ENCODE measurements around the gene LSM14B. TPM values are rescaled to one million over a fixed set of nuclear protein-coding genes. Genes with fewer than 3 reads are reported as not detected.

LSM14B gene
- total RNA-seq, 1 experiment from 2014 or later, result 51.8 TPM

DNA sequence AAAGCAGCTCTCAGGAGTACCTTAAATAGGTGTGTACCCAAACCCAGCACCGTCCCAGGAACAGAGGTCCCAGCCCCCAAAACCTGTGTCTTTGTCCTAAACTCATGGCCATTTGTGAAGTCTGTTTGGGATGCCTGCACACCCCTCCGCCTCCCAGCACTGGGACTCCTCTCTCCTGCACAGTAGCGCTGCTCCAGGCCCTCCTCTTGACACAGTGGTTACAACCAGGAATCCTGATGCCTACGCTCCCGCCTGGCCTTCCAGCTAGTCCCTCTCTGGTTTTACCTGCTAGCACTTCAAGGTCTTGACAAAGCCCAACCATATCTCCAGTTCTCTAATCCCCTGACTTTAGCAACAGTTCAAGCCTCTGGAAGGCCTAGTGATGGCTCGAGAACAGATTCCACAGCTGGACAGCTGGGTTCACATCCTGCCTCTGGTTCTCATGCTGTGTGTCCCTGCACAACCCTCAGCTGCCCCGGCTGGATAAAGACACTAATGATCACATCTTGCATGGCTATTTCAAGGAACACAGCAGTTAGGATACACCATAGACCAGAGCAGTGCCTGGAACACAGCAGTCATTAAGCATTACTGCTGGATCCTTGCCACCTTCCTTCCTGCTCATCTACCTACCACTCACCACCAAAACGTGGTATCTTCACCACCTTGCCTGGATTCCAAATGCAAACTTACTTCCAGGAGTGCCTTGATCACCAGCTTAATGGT, 15.4 kb downstream of the LSM14B start:
- BruUV-seq (replicated peaks), result no TSS peak
- DNase-seq (no peak), ATAC-seq (no peak)
- TF ChIP-seq EZH2phosphoT487 (IDR thresholded peaks at IDR 0.05; ENCODE audit: borderline replicate concordance, low read length), result no peak
- TF ChIP-seq, protein P1, sequence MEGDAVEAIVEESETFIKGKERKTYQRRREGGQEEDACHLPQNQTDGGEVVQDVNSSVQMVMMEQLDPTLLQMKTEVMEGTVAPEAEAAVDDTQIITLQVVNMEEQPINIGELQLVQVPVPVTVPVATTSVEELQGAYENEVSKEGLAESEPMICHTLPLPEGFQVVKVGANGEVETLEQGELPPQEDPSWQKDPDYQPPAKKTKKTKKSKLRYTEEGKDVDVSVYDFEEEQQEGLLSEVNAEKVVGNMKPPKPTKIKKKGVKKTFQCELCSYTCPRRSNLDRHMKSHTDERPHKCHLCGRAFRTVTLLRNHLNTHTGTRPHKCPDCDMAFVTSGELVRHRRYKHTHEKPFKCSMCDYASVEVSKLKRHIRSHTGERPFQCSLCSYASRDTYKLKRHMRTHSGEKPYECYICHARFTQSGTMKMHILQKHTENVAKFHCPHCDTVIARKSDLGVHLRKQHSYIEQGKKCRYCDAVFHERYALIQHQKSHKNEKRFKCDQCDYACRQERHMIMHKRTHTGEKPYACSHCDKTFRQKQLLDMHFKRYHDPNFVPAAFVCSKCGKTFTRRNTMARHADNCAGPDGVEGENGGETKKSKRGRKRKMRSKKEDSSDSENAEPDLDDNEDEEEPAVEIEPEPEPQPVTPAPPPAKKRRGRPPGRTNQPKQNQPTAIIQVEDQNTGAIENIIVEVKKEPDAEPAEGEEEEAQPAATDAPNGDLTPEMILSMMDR (conservative IDR thresholded peaks at IDR 0.05; ENCODE audit: low read depth, low read length), result no peak
- no peak for TF ChIP-seq EZH2 (IDR thresholded peaks at IDR 0.05; ENCODE audit: low read length, unreplicated experiment)
- POLR2A ChIA-PET (ENCODE audit: unreplicated experiment), result no interaction called here
- H3K9ac ChIP-seq (ENCODE audit: low read length), result no peak overlapping the region
- no peak overlapping the region for H3K4me2 ChIP-seq (ENCODE audit: low read length)
- H3K36me3 ChIP-seq (ENCODE audit: low read depth, low read length), result peaks cover 66% of the 10 kb centered on the region
- peaks cover 40% of the 10 kb centered on the region for H3K79me2 ChIP-seq (ENCODE audit: low read length)
- H4K20me1 ChIP-seq (ENCODE audit: low read length), result peaks cover 58% of the 10 kb centered on the region
- CTCF ChIA-PET, result no interaction called here
- H3K4me1 ChIP-seq (ENCODE audit: insufficient read depth, low read length), result peaks cover 12% of the 10 kb centered on the region
- no peak overlapping the region for H3K4me3 ChIP-seq (ENCODE audit: low read length)
- H3K27ac ChIP-seq (ENCODE audit: low read length), result no peak overlapping the region
- H3F3A ChIP-seq (ENCODE audit: low read length, unreplicated experiment), result no peaks in the 10 kb centered on the region
- H3K9me2 ChIP-seq (replicated peaks; ENCODE audit: low read length), result no peaks in the 10 kb centered on the region
- no peak overlapping the region for H2AFZ ChIP-seq (ENCODE audit: low read length)
- H3K9me3 ChIP-seq (ENCODE audit: low read length), result no peaks in the 10 kb centered on the region
- intact Hi-C loops (cut with micrococcal nuclease), result loop anchor here (1.0 to 2.0 kb wide), 3 partner anchors 15 to 126 kb away; partner anchors contain the start of genes LSM14B and TAF4
- H3K27me3 ChIP-seq (ENCODE audit: low read length), result no peaks in the 10 kb centered on the region

DNA sequence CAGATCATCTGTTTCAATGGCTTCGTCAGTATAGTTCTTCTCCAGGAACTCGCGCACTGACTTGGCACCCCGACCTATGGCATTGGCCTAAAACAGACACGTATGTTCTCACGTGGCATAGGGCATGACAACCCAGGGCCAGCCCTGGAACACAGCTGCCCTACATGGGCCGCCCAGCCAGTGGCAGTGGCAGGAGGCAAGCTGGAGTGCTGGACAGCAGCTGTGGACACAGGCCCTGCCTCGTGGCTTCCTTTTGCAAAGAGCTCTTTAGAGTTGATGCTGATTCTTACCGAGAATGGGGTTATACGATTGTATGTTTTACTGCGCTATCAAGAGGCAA, 15.9 kb downstream of the LSM14B start:
- Histone ChIP-seq H3K27me3 (ENCODE audit: low read length) (no peaks in the 10 kb centered on the region), H3F3A (ENCODE audit: low read length, unreplicated experiment) (no peaks in the 10 kb centered on the region), H3K4me2 (ENCODE audit: low read length) (no peak overlapping the region), H3K4me1 (ENCODE audit: insufficient read depth, low read length) (peaks cover 12% of the 10 kb centered on the region), H3K79me2 (ENCODE audit: low read length) (peaks cover 42% of the 10 kb centered on the region), H3K4me3 (ENCODE audit: low read length) (no peak overlapping the region), H3K9ac (ENCODE audit: low read length) (no peak overlapping the region), H3K36me3 (ENCODE audit: low read depth, low read length) (peaks cover 66% of the 10 kb centered on the region), H2AFZ (ENCODE audit: low read length) (no peak overlapping the region), H3K27ac (ENCODE audit: low read length) (no peak overlapping the region), H4K20me1 (ENCODE audit: low read length) (peaks cover 58% of the 10 kb centered on the region), H3K9me3 (ENCODE audit: low read length) (no peaks in the 10 kb centered on the region), H3K9me2 (replicated peaks; ENCODE audit: low read length) (no peaks in the 10 kb centered on the region)
- intact Hi-C loops (cut with micrococcal nuclease), result no loop called here
- ChIA-PET POLR2A (ENCODE audit: unreplicated experiment) (no interaction called here), CTCF (no interaction called here)
- no peak for DNase-seq
- BruUV-seq (replicated peaks), result no TSS peak
- no peak for ATAC-seq
- TF ChIP-seq EZH2 (IDR thresholded peaks at IDR 0.05; ENCODE audit: low read length, unreplicated experiment), result no peak
- TF ChIP-seq, protein P1 (conservative IDR thresholded peaks at IDR 0.05; ENCODE audit: low read depth, low read length), result no peak
- TF ChIP-seq EZH2phosphoT487 (IDR thresholded peaks at IDR 0.05; ENCODE audit: borderline replicate concordance, low read length), result no peak

DNA sequence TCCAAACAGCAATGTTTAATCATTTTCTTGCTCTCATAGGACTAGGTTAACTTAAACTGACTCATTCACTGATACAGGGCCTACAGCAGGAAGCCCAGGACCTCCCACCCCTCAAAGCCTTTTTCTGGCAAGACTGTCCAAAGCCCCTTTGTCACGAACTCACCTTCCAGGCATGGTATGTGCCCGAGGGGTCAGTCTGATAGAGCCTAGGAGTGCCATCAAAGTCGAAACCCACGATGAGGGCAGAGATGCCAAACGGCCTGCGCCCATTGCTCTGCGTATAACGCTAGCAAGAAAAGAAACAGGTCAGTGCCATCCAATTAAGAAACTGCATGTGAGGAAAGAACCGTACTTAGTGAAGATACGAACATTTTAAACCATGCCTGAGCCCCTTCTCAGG, 16.6 kb downstream of the LSM14B start:
- H3F3A ChIP-seq (ENCODE audit: low read length, unreplicated experiment), result no peaks in the 10 kb centered on the region
- CTCF ChIA-PET, result no interaction called here
- H3K4me1 ChIP-seq (ENCODE audit: insufficient read depth, low read length), result peaks cover 12% of the 10 kb centered on the region
- H3K79me2 ChIP-seq (ENCODE audit: low read length), result peaks cover 42% of the 10 kb centered on the region
- no peak overlapping the region for H3K9ac ChIP-seq (ENCODE audit: low read length)
- no peaks in the 10 kb centered on the region for H3K9me2 ChIP-seq (replicated peaks; ENCODE audit: low read length)
- POLR2A ChIA-PET (ENCODE audit: unreplicated experiment), result no interaction called here
- peaks cover 64% of the 10 kb centered on the region for H3K36me3 ChIP-seq (ENCODE audit: low read depth, low read length)
- no peak overlapping the region for H3K4me2 ChIP-seq (ENCODE audit: low read length)
- no peak overlapping the region for H2AFZ ChIP-seq (ENCODE audit: low read length)
- intact Hi-C loops (cut with micrococcal nuclease), result no loop called here
- ATAC-seq, result no peak
- TF ChIP-seq EZH2 (IDR thresholded peaks at IDR 0.05; ENCODE audit: low read length, unreplicated experiment) (no peak), EZH2phosphoT487 (IDR thresholded peaks at IDR 0.05; ENCODE audit: borderline replicate concordance, low read length) (no peak)
- TF ChIP-seq, protein P1 (conservative IDR thresholded peaks at IDR 0.05; ENCODE audit: low read depth, low read length), result no peak
- H3K9me3 ChIP-seq (ENCODE audit: low read length), result no peaks in the 10 kb centered on the region
- BruUV-seq (replicated peaks), result no TSS peak
- H3K27me3 ChIP-seq (ENCODE audit: low read length), result no peaks in the 10 kb centered on the region
- H4K20me1 ChIP-seq (ENCODE audit: low read length), result peaks cover 58% of the 10 kb centered on the region
- H3K27ac ChIP-seq (ENCODE audit: low read length), result no peak overlapping the region
- no peak overlapping the region for H3K4me3 ChIP-seq (ENCODE audit: low read length)
- DNase-seq, result no peak
